ENCODE results near the gene MERTK.
"Not testable (repeated sequence)": the region's sequence is repeated elsewhere in the genome, so short reads cannot be mapped to it uniquely, and the experiment has no call there.

Gene MERTK

GRCh38 chr2:112012556-112012955 is 114.1 kb downstream of the MERTK start:
- DNase-seq (ENCODE audit: low read depth), result no peak

DNA sequence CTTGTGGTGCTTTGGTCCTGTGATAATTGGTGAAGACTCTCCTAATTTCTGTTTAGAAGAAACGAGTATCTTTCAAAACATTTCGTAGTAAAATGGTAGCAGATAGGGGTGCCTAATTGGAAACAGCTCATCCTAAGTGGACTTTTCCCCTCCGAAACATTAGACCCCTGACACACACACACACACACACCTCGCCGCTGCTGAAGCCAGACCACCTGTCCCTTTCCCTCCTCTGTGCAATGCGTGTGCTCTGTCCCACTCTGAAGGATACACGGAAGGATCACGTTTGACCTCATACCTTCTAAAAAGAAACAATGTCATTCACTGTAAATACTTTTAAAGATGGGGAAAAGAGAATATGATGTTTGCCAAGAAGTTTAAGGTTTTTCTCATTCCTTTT is 120.4 kb downstream of the MERTK start:
- no peak for DNase-seq (ENCODE audit: low read depth)

GRCh38 chr2:112019569-112019982 is 121.2 kb downstream of the MERTK start:
- no peak for DNase-seq (ENCODE audit: low read depth)

DNA sequence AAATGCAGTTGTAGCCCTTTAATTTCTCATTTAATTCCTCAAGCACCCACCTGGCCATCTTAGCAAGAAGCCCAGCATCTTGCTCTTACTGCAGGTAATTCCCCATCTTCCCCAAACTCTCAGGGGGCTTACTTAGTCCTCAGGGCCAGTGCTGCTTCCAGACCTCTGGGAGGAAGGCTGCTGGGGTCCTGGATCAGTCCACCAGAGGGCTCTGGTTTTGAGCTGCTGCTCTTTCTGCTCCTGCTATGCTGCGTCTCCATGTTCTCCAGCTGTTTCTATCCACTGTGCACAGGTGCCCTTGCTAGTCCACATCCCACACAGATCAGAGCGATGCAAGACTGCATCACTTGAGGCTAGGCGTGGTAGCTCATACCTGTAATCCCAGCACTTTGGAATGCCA is 122.2 kb downstream of the MERTK start:
- DNase-seq (ENCODE audit: low read depth), result no peak

DNA sequence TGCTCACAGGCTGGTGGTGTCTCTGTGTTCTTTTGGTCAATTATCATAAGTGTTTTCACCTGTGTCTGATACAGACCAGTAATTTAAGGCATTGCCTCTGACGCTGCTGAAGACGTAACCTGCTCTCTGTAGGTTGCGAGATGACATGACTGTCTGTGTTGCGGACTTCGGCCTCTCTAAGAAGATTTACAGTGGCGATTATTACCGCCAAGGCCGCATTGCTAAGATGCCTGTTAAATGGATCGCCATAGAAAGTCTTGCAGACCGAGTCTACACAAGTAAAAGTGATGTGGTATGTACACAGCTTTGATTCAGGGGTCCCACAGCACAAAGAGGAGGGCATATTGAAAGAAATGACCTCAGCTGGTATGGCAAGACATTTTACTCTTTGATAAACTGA is 122.9 kb downstream of the MERTK start:
- no peak for DNase-seq (ENCODE audit: low read depth)

GRCh38 chr2:112021781-112022231 is 123.4 kb downstream of the MERTK start:
- DNase-seq (ENCODE audit: low read depth), result peak; percentile 36

DNA sequence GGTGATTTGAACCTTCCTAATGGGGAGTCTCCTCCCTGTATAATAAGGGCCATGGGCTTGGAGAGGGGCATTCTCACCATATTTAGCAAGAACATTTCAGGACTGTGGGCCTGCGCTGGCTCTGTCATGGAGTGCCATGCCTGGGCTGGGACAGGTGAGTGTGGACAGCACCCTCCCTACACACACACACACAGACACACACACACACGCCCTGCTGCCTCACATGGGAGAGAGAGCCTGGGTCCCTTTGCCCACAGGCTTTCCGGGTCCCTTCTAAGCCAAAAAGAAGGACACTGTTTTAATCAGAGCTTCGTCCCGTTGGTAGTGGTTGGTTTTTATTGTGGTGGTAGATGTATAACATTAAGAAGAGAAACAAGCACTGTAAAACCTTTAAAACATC is 125.3 kb downstream of the MERTK start:
- DNase-seq (ENCODE audit: low read depth), result no peak

- no peak for DNase-seq (ENCODE audit: low read depth)
These were observed 125.8 kb downstream of the MERTK start for GRCh38 chr2:112024231-112024630.

- no peak for DNase-seq (ENCODE audit: low read depth)
These were observed 126.6 kb downstream of the MERTK start for GRCh38 chr2:112024896-112025491.

DNA sequence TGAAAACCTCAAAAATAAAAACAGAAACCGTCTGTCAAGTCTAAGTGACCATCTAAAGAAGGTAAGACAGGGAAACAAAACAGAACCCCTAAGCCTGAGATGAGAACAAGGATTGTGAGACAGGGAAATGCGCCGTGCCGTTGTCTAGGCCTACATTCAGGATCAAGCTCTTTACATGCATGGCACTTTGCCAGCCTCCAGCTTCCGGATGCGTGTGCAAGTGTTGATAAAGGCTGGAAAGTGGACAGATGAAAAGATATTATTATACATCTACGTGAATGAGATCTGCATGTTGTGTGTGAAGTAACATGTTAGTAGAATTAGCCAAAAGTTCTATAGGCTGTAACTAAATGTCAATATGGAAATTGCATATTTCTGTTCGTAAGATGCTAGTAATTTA is 128.1 kb downstream of the MERTK start:
- DNase-seq (ENCODE audit: low read depth), result no peak

DNA sequence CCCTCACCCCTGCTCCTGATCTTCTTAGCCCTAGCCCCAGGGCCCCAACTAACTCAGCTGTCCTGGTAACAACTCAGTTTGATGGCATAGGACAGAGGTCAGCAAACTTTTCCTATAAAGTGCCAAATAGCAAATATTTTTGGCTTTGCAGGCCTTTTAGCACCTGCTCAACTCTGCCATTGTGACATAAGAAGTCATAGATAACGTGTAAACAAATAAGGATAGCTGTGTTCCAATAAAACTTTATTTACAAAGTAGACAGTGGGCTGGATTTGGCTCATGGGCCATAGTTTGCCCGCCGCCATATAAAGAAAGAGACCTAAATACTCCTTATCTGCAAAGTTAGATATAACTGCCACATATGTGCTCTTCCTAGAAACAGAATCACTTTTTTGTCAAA is 129.4 kb downstream of the MERTK start:
- DNase-seq (ENCODE audit: low read depth), result no peak

- DNase-seq (ENCODE audit: low read depth), result no peak
These were observed 130.8 kb downstream of the MERTK start for GRCh38 chr2:112029164-112029563.

- DNase-seq (ENCODE audit: low read depth), result peak; percentile 5
These were observed 133.2 kb downstream of the MERTK start for GRCh38 chr2:112031473-112032223.

DNA sequence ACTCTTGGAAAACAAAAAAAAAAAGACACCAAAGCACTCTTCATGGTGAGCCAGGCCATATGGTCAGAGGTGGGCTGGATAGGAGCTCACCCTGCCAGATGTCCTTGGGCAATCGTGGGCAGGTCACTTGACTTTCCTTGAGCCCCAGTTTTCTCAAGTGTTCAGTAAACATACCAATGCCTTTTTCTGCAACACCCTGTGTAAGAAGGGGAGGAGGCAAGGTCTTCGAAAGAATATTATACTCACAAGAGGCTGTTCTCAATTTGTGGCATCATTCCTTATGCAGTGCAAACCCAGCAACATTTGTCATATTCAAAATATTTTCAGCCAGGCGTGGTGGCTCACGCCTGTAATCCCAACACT is 133.8 kb downstream of the MERTK start:
- DNase-seq (ENCODE audit: low read depth), result peak; percentile 4

GRCh38 chr2:112032689-112033465 is 134.5 kb downstream of the MERTK start:
- peak; percentile 66 for DNase-seq (ENCODE audit: low read depth)

GRCh38 chr2:112033600-112033999 is 135.2 kb downstream of the MERTK start:
- peak; percentile 23 for DNase-seq (ENCODE audit: low read depth)

GRCh38 chr2:112034924-112035323 is 136.5 kb downstream of the MERTK start:
- DNase-seq (ENCODE audit: low read depth), result no peak

DNA sequence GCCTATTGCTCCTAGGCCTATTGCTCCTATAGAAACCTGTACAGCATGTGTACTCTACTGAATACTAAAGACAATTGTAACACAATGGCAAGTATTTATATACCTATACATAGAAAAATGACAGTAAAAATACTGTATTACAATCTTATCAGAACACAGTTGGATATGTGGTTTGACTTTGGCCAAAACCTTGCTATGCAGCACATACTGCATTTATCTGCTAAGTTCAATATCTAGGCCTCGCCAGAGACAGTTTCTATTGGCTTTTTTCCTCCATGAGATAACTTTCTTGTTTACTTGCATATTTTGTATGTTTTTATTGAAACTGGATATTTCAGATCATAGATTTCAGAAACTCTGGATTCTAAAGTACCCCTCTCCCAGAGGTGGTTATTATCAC is 137.4 kb downstream of the MERTK start:
- DNase-seq (ENCODE audit: low read depth), result no peak

GRCh38 chr2:112039556-112039955 is 141.1 kb downstream of the MERTK start:
- not testable (repeated sequence) for DNase-seq (ENCODE audit: low read depth)

GRCh38 chr2:112040066-112040465 is 141.7 kb downstream of the MERTK start:
- not testable (repeated sequence) for DNase-seq (ENCODE audit: low read depth)

- DNase-seq (ENCODE audit: low read depth), result not testable (repeated sequence)
These were observed 143.1 kb downstream of the MERTK start for GRCh38 chr2:112041460-112041859.

DNA sequence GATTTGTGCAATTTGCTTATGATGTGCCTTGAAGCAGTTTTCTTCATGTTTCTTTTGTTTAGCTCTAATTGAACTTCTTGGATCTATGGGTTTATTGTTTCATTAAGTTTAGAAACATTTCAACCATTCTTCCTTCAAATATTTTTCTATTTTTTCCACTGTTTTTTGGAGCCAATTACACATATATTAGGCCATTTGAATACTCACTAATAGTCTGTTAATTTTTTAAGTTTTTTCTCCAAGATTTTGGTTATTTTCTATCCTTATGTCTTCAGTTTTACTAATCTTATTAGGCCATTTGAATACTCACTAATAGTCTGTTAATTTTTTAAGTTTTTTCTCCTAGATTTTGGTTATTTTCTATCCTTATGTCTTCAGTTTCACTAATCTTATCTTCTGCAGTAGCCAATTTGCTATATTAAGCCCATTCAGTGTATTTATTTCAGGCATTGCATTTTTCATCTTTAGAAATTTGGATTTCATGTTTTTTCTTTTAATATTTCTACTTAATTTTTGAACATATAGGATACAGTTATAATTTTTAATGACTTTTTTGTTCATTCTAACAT is 147.1 kb downstream of the MERTK start:
- DNase-seq (ENCODE audit: low read depth), result no peak

GRCh38 chr2:112046231-112046630 is 147.8 kb downstream of the MERTK start:
- DNase-seq (ENCODE audit: low read depth), result no peak
